Transverse colon (tissue), 3 donors: ENCODE results near the gene NUP43.

Experiments
- POLR2A ChIP-seq: fragments of 450-650 bp; IDR thresholded peaks from one replicate; pipeline ENCODE4 v1.6.1; 2016; ENCODE audit warnings: antibody characterized with exemption, mild to moderate bottlenecking, moderate library complexity
- TF ChIP-seq, protein P1 (sequence below), 5 experiments: fragments of 200-600 bp in 3 of 5; fragments of 450-650 bp in 2 of 5; sonication (generic) in 3 of 5; IDR thresholded peaks; 1 replicate in 2 of 5; 2 replicates in 3 of 5; pipeline ENCODE4 v1.5.1; 2016 to 2017; ENCODE audit warnings: antibody characterized with exemption in 5 of 5, inconsistent platforms in 3 of 5, mild to moderate bottlenecking in 2 of 5, moderate library complexity in 1 of 5

DNA sequence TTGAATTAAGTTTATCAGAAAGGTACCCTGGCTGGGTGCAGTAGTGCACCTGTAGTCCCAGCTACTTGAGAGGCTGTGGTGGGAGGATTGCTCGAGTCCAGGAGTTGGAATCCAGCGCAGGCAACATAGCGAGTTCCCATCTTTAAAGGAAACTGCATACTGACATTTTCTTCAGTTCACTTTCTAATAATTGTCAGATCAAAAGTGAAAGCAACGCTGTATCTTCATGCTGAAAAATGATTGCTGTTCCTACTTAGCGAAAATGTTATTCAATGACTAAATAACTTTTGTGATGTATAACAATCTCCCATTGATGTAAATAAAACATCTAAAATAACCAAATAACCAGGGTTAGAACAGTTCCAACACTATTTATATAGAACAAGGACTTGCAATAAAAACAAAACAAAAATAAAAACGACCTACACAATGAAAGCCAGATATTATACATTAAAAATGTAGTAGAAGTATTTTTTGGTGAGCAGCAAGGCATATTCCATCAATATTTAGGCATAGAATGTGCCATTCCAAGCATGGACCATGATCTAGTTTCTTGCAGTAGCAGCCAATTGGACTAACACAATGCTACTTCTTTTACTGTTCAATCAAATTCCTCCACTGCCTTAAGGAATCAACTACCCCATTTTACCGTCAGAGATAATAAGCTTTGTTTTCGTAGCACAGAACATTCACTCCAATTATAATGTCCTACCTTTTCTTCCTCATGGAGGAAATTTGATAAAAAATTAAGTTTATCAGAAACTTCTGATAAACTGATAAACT lies 30.0 kb downstream of the NUP43 start:
- TF ChIP-seq, protein P1, sequence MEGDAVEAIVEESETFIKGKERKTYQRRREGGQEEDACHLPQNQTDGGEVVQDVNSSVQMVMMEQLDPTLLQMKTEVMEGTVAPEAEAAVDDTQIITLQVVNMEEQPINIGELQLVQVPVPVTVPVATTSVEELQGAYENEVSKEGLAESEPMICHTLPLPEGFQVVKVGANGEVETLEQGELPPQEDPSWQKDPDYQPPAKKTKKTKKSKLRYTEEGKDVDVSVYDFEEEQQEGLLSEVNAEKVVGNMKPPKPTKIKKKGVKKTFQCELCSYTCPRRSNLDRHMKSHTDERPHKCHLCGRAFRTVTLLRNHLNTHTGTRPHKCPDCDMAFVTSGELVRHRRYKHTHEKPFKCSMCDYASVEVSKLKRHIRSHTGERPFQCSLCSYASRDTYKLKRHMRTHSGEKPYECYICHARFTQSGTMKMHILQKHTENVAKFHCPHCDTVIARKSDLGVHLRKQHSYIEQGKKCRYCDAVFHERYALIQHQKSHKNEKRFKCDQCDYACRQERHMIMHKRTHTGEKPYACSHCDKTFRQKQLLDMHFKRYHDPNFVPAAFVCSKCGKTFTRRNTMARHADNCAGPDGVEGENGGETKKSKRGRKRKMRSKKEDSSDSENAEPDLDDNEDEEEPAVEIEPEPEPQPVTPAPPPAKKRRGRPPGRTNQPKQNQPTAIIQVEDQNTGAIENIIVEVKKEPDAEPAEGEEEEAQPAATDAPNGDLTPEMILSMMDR (IDR thresholded peaks at IDR 0.05): no peak
- no peak for TF ChIP-seq POLR2A
